Lung (tissue), 12 donors: ENCODE results near the gene GGCX. TPM values are rescaled to one million over a fixed set of nuclear protein-coding genes. Genes with fewer than 3 reads are reported as not detected.
A peak's percentile ranks its signal among the peaks of the same experiment; 100 is the strongest.

ENCODE experiments used
- ATAC-seq: fragments of 200-7000 bp; cut with Tn5 transposase; one replicate; pipeline ENCODE4 v1.9.1; 2020; ENCODE audit warnings: moderate number of reproducible peaks; ENCODE audit not compliant: insufficient read depth, low FRiP score
- DNase-seq, 3 donors: peaks; one replicate each; pipeline ENCODE4 v3.0.0-alpha.2; 2013 to 2017
- H3K27ac ChIP-seq, 2 donors: one replicate each; pipeline ENCODE4 v1.5.1; 2013; ENCODE audit warnings: mild to moderate bottlenecking in 2 of 2, moderate library complexity in 2 of 2, control low read depth in 1 of 2, inconsistent platforms in 1 of 2, low read depth in 1 of 2, low read length in 1 of 2
- H3K27me3 ChIP-seq, 3 donors: one replicate each; pipeline ENCODE4 v1.5.1; 2013; ENCODE audit warnings: low read length in 2 of 3; ENCODE audit not compliant: control insufficient read depth in 3 of 3, insufficient read depth in 3 of 3
- H3K36me3 ChIP-seq, 4 donors: one replicate each; pipeline ENCODE4 v1.5.1; 2013; ENCODE audit warnings: low read length in 4 of 4, mild to moderate bottlenecking in 1 of 4, moderate library complexity in 1 of 4; ENCODE audit not compliant: control insufficient read depth in 4 of 4, insufficient read depth in 4 of 4
- H3K4me1 ChIP-seq, 5 donors: one replicate each; pipeline ENCODE4 v1.5.1; 2013; ENCODE audit warnings: low read length in 5 of 5, mild to moderate bottlenecking in 2 of 5, moderate library complexity in 1 of 5; ENCODE audit not compliant: control insufficient read depth in 5 of 5, insufficient read depth in 5 of 5
- H3K4me3 ChIP-seq: one replicate; pipeline ENCODE4 v1.5.1; 2013; ENCODE audit warnings: mild to moderate bottlenecking, control low read depth, moderate library complexity
- H3K9ac ChIP-seq, 2 donors: one replicate each; pipeline ENCODE4 v1.5.1; 2013; ENCODE audit warnings: low read length in 2 of 2, control low read depth in 1 of 2; ENCODE audit not compliant: insufficient read depth in 1 of 2
- H3K9me3 ChIP-seq, 4 donors: one replicate each; pipeline ENCODE4 v1.5.1; 2013; ENCODE audit warnings: low read length in 3 of 4, mild to moderate bottlenecking in 1 of 4, moderate library complexity in 1 of 4; ENCODE audit not compliant: control insufficient read depth in 4 of 4, insufficient read depth in 3 of 4
- WGBS, 2 donors: extraction: QIAGEN DNeasy Blood & Tissue Kit; methylation state at CpG; one replicate each; pipeline ENCODE4 v1.1.7; 2013; 5-methylcytosine and 5-hydroxymethylcytosine counted together
- polyA plus RNA-seq, 2 donors: library from polyadenylated mRNA; stranded (reverse); fragments of 200-250 nt; gene quantifications; one replicate each; pipeline ENCODE4 v1.2.1, GENCODE V29; 2013
- total RNA-seq, 2 donors: library from RNA; depleted of rRNA in 1 of 2; stranded (reverse); fragments of >200 nt in 1 of 2; gene quantifications; one replicate each; pipeline ENCODE4 v1.2.1, GENCODE V29; 2014 to 2021
- TF ChIP-seq, protein P1 (sequence below): IDR thresholded peaks from 2 replicates; pipeline ENCODE4 v1.5.1; 2012; ENCODE audit warnings: mild to moderate bottlenecking; ENCODE audit errors: control extremely low read depth, extremely low read depth
- donor health status: control.
- donor health status: control.
- donor health status: Bipolar disorder and iron deficiency.
- donor health status: healthy.
- donor health status: DM: yes; HTN: yes; CAD: no.

Gene GGCX
- total and polyA plus RNA-seq, 4 donors, result 21.8 to 69.2 (median 44.8) TPM

DNA sequence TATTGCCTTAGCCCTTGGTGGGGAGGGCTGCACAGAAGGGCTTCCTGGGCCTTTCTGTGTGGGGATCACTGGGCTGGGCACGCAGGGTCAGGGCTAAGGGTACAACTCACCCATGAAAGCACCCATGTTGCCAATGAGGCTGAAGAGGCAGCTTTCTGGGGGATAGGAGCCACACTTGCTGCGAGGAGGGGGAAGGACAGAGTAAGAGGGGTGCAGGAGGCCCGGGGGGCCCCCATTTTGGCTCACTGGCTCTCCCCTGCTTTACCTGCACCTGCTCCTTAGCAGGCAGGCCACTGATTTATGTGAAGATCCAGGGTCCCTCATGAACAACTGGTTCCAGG lies 38.9 kb upstream of the GGCX start:
- H3K36me3 ChIP-seq, result peaks cover 0 to 33% (median 12%) of the 10 kb centered on the region in 4 donors
- TF ChIP-seq, protein P1, sequence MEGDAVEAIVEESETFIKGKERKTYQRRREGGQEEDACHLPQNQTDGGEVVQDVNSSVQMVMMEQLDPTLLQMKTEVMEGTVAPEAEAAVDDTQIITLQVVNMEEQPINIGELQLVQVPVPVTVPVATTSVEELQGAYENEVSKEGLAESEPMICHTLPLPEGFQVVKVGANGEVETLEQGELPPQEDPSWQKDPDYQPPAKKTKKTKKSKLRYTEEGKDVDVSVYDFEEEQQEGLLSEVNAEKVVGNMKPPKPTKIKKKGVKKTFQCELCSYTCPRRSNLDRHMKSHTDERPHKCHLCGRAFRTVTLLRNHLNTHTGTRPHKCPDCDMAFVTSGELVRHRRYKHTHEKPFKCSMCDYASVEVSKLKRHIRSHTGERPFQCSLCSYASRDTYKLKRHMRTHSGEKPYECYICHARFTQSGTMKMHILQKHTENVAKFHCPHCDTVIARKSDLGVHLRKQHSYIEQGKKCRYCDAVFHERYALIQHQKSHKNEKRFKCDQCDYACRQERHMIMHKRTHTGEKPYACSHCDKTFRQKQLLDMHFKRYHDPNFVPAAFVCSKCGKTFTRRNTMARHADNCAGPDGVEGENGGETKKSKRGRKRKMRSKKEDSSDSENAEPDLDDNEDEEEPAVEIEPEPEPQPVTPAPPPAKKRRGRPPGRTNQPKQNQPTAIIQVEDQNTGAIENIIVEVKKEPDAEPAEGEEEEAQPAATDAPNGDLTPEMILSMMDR, result no peak
- no peak for ATAC-seq
- H3K27ac ChIP-seq, result peak overlapping the region in 1 of 2 donors; percentile 7
- no peak for DNase-seq
- H3K9me3 ChIP-seq, result no peaks in the 10 kb centered on the region
- WGBS, 2 donors, result 91 to 98% methylated on average over 3 of the region's 3 CpGs
- no peaks in the 10 kb centered on the region for H3K27me3 ChIP-seq
- H3K4me1 ChIP-seq, result peaks cover 12 to 27% (median 23%) of the 10 kb centered on the region in 5 donors
- H3K4me3 ChIP-seq, result no peak overlapping the region
- H3K9ac ChIP-seq, result no peak overlapping the region

DNA sequence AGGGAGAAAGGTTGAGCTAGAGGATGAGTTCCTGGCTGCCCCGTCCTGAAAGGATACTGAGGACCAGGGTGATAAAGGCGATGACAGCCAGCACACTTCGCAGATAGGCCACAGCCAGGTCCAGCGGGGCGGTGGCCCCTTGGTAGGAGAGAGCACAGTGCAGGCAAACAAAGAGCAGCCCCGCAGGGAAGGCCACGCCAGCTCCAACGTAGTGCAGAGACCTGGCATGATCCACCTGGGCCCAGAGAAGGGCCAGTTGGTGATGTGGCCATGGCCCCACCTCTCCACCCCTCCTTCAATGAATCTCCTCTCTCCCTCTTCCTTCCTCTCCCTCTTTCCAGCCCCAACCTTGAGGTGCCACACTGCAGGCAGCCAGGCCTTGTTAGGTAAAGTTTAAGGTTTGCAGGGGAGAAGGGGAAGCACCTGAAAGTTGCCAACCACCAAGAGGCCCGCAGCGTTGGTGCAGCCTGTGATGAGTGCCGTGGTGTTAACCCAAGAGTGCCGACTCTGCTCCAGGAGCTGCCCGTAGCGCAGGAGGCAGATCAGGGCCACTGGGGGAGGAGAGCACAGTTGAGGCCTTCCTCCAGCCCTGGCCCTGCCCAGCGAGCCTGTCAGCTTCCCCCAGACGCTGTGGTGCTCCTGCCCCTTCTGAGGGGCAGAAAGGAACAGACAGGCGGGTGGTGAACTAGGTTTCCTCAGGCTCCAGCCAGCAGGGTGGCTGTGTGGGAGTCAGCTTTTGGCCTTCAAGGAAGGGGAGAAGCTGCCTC lies 38.4 kb upstream of the GGCX start:
- peaks cover 0 to 33% (median 12%) of the 10 kb centered on the region in 4 donors for H3K36me3 ChIP-seq
- peaks cover 9 to 26% (median 21%) of the 10 kb centered on the region in 5 donors for H3K4me1 ChIP-seq
- H3K4me3 ChIP-seq, result no peak overlapping the region
- H3K27me3 ChIP-seq, result no peaks in the 10 kb centered on the region
- TF ChIP-seq, protein P1, result no peak
- H3K9me3 ChIP-seq, result no peaks in the 10 kb centered on the region
- H3K27ac ChIP-seq, result no peak overlapping the region
- ATAC-seq, result no peak
- 78 to 80% methylated on average over 17 of the region's 17 CpGs for WGBS, 2 donors
- DNase-seq, result no peak
- no peak overlapping the region for H3K9ac ChIP-seq

DNA sequence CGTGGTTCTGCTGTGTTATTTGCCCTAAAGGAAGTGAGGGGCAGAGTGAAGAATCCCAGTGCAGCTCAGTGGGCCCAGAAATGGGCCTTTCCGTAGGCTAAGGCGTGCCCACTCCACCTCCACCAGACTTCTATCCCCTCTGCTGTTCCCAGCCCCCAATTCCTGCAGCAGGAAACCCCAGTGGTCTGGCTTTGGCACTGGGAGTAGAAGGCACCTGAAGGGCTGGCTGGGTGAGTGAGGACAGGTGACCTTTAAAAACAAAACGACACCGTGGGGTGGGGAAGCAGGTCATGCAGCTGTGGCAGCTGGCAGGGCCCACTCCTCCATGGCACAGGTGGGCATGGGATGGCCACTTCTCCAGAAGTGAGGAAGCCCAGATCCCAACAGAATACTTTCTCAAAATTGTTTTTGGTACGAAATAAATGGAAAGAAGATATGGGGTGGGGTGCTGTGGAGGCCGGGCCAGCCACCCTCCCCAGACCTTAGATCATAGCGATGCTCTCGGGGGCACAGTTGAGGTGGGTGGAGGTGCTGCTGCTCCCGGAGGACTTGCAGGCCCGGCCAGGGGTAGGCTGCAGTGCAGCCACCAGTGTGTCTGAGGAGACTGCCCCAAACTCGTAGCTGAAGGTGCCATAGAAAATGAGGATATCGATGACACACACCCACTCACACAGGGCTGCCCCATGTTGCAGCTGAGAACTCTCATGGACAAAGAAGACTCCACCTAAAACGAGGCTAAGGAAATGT lies 37.5 kb upstream of the GGCX start:
- 84% methylated on average over 14 of the region's 14 CpGs for WGBS, 2 donors
- peaks cover 7 to 25% (median 18%) of the 10 kb centered on the region in 5 donors for H3K4me1 ChIP-seq
- ATAC-seq, result no peak
- no peak overlapping the region for H3K4me3 ChIP-seq
- TF ChIP-seq, protein P1, result no peak
- no peak overlapping the region for H3K27ac ChIP-seq
- H3K36me3 ChIP-seq, result peaks cover 0 to 33% (median 12%) of the 10 kb centered on the region in 4 donors
- DNase-seq, result no peak
- H3K9ac ChIP-seq, result no peak overlapping the region
- no peaks in the 10 kb centered on the region for H3K27me3 ChIP-seq
- no peaks in the 10 kb centered on the region for H3K9me3 ChIP-seq
